H1 (cell line): Measurements from ENCODE around the gene CYLD. TPM values are rescaled to one million over a fixed set of nuclear protein-coding genes. Genes with fewer than 3 reads are reported as not detected.

ENCODE experiments used
- BRCA1 ChIP-seq: IDR thresholded peaks from 2 replicates; pipeline ENCODE4 v1.6.1; 2012; ENCODE audit warnings: low read depth, low read length, improper control_type of control experiment
- CEBPB ChIP-seq: IDR thresholded peaks from 2 replicates; pipeline ENCODE4 v1.6.1; 2012; ENCODE audit warnings: low read depth, low read length
- EGR1 ChIP-seq: IDR thresholded peaks from 2 replicates; pipeline ENCODE4 v1.6.1; 2011; ENCODE audit warnings: low read depth, low read length, borderline replicate concordance
- GABPA ChIP-seq: IDR thresholded peaks from 2 replicates; pipeline ENCODE4 v1.6.1; 2011; ENCODE audit warnings: mild to moderate bottlenecking, low read length, moderate library complexity, borderline replicate concordance; ENCODE audit not compliant: insufficient read depth
- KDM4A ChIP-seq: IDR thresholded peaks from one replicate; pipeline ENCODE4 v1.7.1; 2012; ENCODE audit warnings: low read depth, mild to moderate bottlenecking, moderate library complexity, low read length, inconsistent platforms; ENCODE audit not compliant: severe bottlenecking
- RAD21 ChIP-seq, 2 experiments: IDR thresholded peaks in 1 of 2; conservative IDR thresholded peaks in 1 of 2; 2 replicates each; pipeline ENCODE4 v1.6.1; 2011; ENCODE audit warnings: low read depth in 2 of 2, low read length in 2 of 2, improper control_type of control experiment in 1 of 2, inconsistent platforms in 1 of 2, mild to moderate bottlenecking in 1 of 2, moderate library complexity in 1 of 2
- RFX5 ChIP-seq: IDR thresholded peaks from 2 replicates; pipeline ENCODE4 v1.6.1; 2011; ENCODE audit warnings: low read depth, low read length, improper control_type of control experiment, borderline replicate concordance
- TBP ChIP-seq: IDR thresholded peaks from 2 replicates; pipeline ENCODE4 v1.6.1; 2011; ENCODE audit warnings: low read depth, low read length, improper control_type of control experiment
- TCF12 ChIP-seq: IDR thresholded peaks from 2 replicates; pipeline ENCODE4 v1.6.1; 2011; ENCODE audit warnings: low read depth, mild to moderate bottlenecking, low read length
- polyA plus RNA-seq, 7 experiments: library from polyadenylated mRNA; depleted of rRNA in 3 of 7; stranded (reverse) in 5 of 7; unstranded in 2 of 7; fragments of >200 nt in 5 of 7; fragments of 200-250 nt in 2 of 7; gene quantifications; 1 replicate in 5 of 7; 2 replicates in 1 of 7; 4 replicates in 1 of 7; pipeline versions ENCODE4 v1.2.1 to v1.2.3, GENCODE V29; 2011 to 2013; ENCODE audit warnings: missing spikeins in 2 of 7, mixed read lengths in 2 of 7
- total RNA-seq: library from RNA; stranded (reverse); fragmentation: NEBNext Ultra II Directional; extraction: Animal tissue kit (Norgen Biotek cat#: 25700); gene quantifications from 2 replicates; pipeline ENCODE4 v1.2.1, GENCODE V29; 2021
- TF ChIP-seq, protein P1 (sequence below): fragments of 300-600 bp; sonication (generic); IDR thresholded peaks from 2 replicates; pipeline ENCODE4 v1.7.1; 2012; ENCODE audit warnings: low read length, moderate library complexity, mild to moderate bottlenecking, inconsistent platforms; ENCODE audit not compliant: insufficient replicate concordance

CYLD gene
- total and polyA plus RNA-seq, 2 of the 8 experiments (the other 6 are each of a cell fraction or from before 2014, with no cell fraction given), result 3.7 to 18.8 TPM

GRCh38 chr16:50741781-50742575, at the start of gene CYLD (continued):
- TF ChIP-seq, protein P1, sequence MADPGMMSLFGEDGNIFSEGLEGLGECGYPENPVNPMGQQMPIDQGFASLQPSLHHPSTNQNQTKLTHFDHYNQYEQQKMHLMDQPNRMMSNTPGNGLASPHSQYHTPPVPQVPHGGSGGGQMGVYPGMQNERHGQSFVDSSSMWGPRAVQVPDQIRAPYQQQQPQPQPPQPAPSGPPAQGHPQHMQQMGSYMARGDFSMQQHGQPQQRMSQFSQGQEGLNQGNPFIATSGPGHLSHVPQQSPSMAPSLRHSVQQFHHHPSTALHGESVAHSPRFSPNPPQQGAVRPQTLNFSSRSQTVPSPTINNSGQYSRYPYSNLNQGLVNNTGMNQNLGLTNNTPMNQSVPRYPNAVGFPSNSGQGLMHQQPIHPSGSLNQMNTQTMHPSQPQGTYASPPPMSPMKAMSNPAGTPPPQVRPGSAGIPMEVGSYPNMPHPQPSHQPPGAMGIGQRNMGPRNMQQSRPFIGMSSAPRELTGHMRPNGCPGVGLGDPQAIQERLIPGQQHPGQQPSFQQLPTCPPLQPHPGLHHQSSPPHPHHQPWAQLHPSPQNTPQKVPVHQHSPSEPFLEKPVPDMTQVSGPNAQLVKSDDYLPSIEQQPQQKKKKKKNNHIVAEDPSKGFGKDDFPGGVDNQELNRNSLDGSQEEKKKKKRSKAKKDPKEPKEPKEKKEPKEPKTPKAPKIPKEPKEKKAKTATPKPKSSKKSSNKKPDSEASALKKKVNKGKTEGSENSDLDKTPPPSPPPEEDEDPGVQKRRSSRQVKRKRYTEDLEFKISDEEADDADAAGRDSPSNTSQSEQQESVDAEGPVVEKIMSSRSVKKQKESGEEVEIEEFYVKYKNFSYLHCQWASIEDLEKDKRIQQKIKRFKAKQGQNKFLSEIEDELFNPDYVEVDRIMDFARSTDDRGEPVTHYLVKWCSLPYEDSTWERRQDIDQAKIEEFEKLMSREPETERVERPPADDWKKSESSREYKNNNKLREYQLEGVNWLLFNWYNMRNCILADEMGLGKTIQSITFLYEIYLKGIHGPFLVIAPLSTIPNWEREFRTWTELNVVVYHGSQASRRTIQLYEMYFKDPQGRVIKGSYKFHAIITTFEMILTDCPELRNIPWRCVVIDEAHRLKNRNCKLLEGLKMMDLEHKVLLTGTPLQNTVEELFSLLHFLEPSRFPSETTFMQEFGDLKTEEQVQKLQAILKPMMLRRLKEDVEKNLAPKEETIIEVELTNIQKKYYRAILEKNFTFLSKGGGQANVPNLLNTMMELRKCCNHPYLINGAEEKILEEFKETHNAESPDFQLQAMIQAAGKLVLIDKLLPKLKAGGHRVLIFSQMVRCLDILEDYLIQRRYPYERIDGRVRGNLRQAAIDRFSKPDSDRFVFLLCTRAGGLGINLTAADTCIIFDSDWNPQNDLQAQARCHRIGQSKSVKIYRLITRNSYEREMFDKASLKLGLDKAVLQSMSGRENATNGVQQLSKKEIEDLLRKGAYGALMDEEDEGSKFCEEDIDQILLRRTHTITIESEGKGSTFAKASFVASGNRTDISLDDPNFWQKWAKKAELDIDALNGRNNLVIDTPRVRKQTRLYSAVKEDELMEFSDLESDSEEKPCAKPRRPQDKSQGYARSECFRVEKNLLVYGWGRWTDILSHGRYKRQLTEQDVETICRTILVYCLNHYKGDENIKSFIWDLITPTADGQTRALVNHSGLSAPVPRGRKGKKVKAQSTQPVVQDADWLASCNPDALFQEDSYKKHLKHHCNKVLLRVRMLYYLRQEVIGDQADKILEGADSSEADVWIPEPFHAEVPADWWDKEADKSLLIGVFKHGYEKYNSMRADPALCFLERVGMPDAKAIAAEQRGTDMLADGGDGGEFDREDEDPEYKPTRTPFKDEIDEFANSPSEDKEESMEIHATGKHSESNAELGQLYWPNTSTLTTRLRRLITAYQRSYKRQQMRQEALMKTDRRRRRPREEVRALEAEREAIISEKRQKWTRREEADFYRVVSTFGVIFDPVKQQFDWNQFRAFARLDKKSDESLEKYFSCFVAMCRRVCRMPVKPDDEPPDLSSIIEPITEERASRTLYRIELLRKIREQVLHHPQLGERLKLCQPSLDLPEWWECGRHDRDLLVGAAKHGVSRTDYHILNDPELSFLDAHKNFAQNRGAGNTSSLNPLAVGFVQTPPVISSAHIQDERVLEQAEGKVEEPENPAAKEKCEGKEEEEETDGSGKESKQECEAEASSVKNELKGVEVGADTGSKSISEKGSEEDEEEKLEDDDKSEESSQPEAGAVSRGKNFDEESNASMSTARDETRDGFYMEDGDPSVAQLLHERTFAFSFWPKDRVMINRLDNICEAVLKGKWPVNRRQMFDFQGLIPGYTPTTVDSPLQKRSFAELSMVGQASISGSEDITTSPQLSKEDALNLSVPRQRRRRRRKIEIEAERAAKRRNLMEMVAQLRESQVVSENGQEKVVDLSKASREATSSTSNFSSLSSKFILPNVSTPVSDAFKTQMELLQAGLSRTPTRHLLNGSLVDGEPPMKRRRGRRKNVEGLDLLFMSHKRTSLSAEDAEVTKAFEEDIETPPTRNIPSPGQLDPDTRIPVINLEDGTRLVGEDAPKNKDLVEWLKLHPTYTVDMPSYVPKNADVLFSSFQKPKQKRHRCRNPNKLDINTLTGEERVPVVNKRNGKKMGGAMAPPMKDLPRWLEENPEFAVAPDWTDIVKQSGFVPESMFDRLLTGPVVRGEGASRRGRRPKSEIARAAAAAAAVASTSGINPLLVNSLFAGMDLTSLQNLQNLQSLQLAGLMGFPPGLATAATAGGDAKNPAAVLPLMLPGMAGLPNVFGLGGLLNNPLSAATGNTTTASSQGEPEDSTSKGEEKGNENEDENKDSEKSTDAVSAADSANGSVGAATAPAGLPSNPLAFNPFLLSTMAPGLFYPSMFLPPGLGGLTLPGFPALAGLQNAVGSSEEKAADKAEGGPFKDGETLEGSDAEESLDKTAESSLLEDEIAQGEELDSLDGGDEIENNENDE, result no peak
- TF ChIP-seq RAD21 (IDR thresholded peaks at IDR 0.05 in 1 of 2, conservative IDR thresholded peaks at IDR 0.05 in 1 of 2; ENCODE audit: low read depth in 2 of 2, low read length in 2 of 2) (no peak), TBP (no peak), GABPA (no peak), BRCA1 (no peak), CEBPB (no peak), EGR1 (peak; percentile 92; the same call in 1 of the 2 replicates), KDM4A (no peak), RFX5 (no peak), TCF12 (no peak)
